H1 (cell line): ENCODE results near the gene CAMK2N2. TPM values are rescaled to one million over a fixed set of nuclear protein-coding genes. Genes with fewer than 3 reads are reported as not detected.

Source experiments
- CTCF ChIA-PET: fragments of 300-600 bp; sonication (Branson Sonifier 250); formaldehyde crosslinking; loops from one replicate; lab custom pipeline; 2021; ENCODE audit not compliant: partially characterized antibody; lab: Charles Lee
- POLR2A ChIA-PET: fragments of 300-600 bp; sonication (Branson Sonifier 250); formaldehyde crosslinking; loops from one replicate; lab custom pipeline; 2021; ENCODE audit warnings: inconsistent platforms; ENCODE audit not compliant: partially characterized antibody; lab: Charles Lee
- DNase-seq, 2 experiments: peaks; one replicate each; pipeline versions ENCODE4 v3.0.0 to v3.0.0-alpha.2; 2010 to 2022; ENCODE audit warnings: low spot score in 2 of 2, low read depth in 1 of 2, mixed read lengths in 1 of 2
- FAIRE-seq: peaks from 2 replicates; lab custom pipeline; 2011; peaks lifted over from hg19 to GRCh38; lab: Jason Lieb, UNC
- H2AFZ ChIP-seq: 2 replicates; pipeline ENCODE4 v1.8.1; 2012; ENCODE audit warnings: low read length, inconsistent platforms
- H2AK5ac ChIP-seq: 2 replicates; pipeline ENCODE4 v1.6.1; 2013; ENCODE audit warnings: low read depth, low read length
- H2BK120ac ChIP-seq: replicated peaks from 2 replicates; pipeline ENCODE3; 2013; ENCODE audit warnings: low read depth, low read length, inconsistent platforms
- H2BK12ac ChIP-seq: 2 replicates; pipeline ENCODE4 v1.6.1; 2013; ENCODE audit warnings: low read depth, low read length
- H2BK15ac ChIP-seq: 2 replicates; pipeline ENCODE4 v1.6.1; 2013; ENCODE audit warnings: low read length
- H2BK20ac ChIP-seq: 2 replicates; pipeline ENCODE4 v1.6.1; 2013; ENCODE audit warnings: low read length
- H2BK5ac ChIP-seq: 2 replicates; pipeline ENCODE4 v1.6.1; 2013; ENCODE audit warnings: low read depth, low read length
- H3K14ac ChIP-seq: 2 replicates; pipeline ENCODE4 v1.6.1; 2013; ENCODE audit warnings: inconsistent platforms; ENCODE audit not compliant: insufficient read length
- H3K18ac ChIP-seq: 2 replicates; pipeline ENCODE4 v1.6.1; 2013; ENCODE audit warnings: low read length; ENCODE audit errors: extremely low read depth
- H3K23ac ChIP-seq: 2 replicates; pipeline ENCODE4 v1.6.1; 2013; ENCODE audit warnings: inconsistent platforms; ENCODE audit not compliant: insufficient read length
- H3K23me2 ChIP-seq: 2 replicates; pipeline ENCODE4 v1.6.1; 2013; ENCODE audit warnings: low read depth, low read length
- H3K27ac ChIP-seq: 2 replicates; pipeline ENCODE4 v1.6.1; 2011; ENCODE audit warnings: low read depth, low read length, inconsistent platforms
- H3K27me3 ChIP-seq, 4 experiments: replicated peaks in 1 of 4; 1 replicate in 1 of 4; 2 replicates in 3 of 4; pipeline versions ENCODE4 v1.6.1 to v1.8.1; 2011 to 2013; ENCODE audit warnings: low read length in 3 of 4, mild to moderate bottlenecking in 3 of 4, inconsistent platforms in 2 of 4, mixed read lengths in 2 of 4, moderate library complexity in 1 of 4; ENCODE audit not compliant: control insufficient read depth in 3 of 4, insufficient read depth in 3 of 4; ENCODE audit errors: extremely low read depth in 1 of 4
- H3K36me3 ChIP-seq, 4 experiments: 2 replicates each; pipeline versions ENCODE4 v1.6.1 to v1.8.1; 2011 to 2013; ENCODE audit warnings: mild to moderate bottlenecking in 4 of 4, low read length in 3 of 4, moderate library complexity in 2 of 4, control low read depth in 1 of 4, inconsistent platforms in 1 of 4; ENCODE audit not compliant: insufficient read depth in 4 of 4, control insufficient read depth in 2 of 4
- H3K4ac ChIP-seq: replicated peaks from 2 replicates; pipeline ENCODE3; 2013; ENCODE audit warnings: low read length, low read depth, mixed read lengths, inconsistent platforms; ENCODE audit not compliant: insufficient read length
- H3K4me1 ChIP-seq, 4 experiments: replicated peaks in 1 of 4; 1 replicate in 1 of 4; 2 replicates in 3 of 4; pipeline versions ENCODE4 v1.6.1 to v1.8.1; 2011 to 2013; ENCODE audit warnings: low read length in 3 of 4, inconsistent platforms in 2 of 4, mixed read lengths in 1 of 4; ENCODE audit not compliant: insufficient read depth in 4 of 4, control insufficient read depth in 3 of 4
- H3K4me2 ChIP-seq, 2 experiments: 2 replicates each; pipeline versions ENCODE4 v1.6.1 to v1.8.1; 2011 to 2013; ENCODE audit warnings: low read depth in 2 of 2, low read length in 2 of 2, control low read depth in 1 of 2, inconsistent platforms in 1 of 2, mild to moderate bottlenecking in 1 of 2; ENCODE audit not compliant: insufficient read depth in 1 of 2
- H3K4me3 ChIP-seq, 4 experiments: fragments of 200-600, 300-600 bp in 1 of 4; sonication (generic), shearing (Covaris generic), sonication (Bioruptor Twin) in 1 of 4; 2 replicates each; pipeline versions ENCODE4 v1.5.1 to v1.8.1; 2011 to 2016; ENCODE audit warnings: low read length in 4 of 4, low read depth in 3 of 4, control low read depth in 2 of 4, inconsistent platforms in 2 of 4, mild to moderate bottlenecking in 2 of 4, mixed read lengths in 1 of 4, moderate library complexity in 1 of 4; ENCODE audit not compliant: insufficient read depth in 2 of 4; ENCODE audit errors: extremely low read depth in 1 of 4
- H3K56ac ChIP-seq: replicated peaks from 2 replicates; pipeline ENCODE3; 2013; ENCODE audit warnings: low read depth, mild to moderate bottlenecking, mixed read lengths, low read length, inconsistent platforms; ENCODE audit not compliant: insufficient read length
- H3K79me1 ChIP-seq: 2 replicates; pipeline ENCODE4 v1.6.1; 2013; ENCODE audit warnings: low read depth, low read length, control low read depth
- H3K79me2 ChIP-seq, 2 experiments: 2 replicates each; pipeline versions ENCODE4 v1.6.1 to v1.8.1; 2012 to 2013; ENCODE audit warnings: low read length in 2 of 2, mild to moderate bottlenecking in 2 of 2, inconsistent platforms in 1 of 2; ENCODE audit not compliant: insufficient read depth in 2 of 2, control insufficient read depth in 1 of 2
- H3K9ac ChIP-seq, 4 experiments: replicated peaks in 1 of 4; 1 replicate in 1 of 4; 2 replicates in 3 of 4; pipeline versions ENCODE4 v1.6.1 to v1.8.1; 2011 to 2013; ENCODE audit warnings: low read depth in 3 of 4, low read length in 3 of 4, control low read depth in 2 of 4, mild to moderate bottlenecking in 2 of 4, moderate library complexity in 2 of 4, inconsistent platforms in 1 of 4; ENCODE audit errors: extremely low read depth in 1 of 4
- H3K9me3 ChIP-seq, 2 experiments: 2 replicates each; pipeline versions ENCODE4 v1.6.1 to v1.8.1; 2012 to 2013; ENCODE audit warnings: mild to moderate bottlenecking in 2 of 2, moderate library complexity in 2 of 2, control low read depth in 1 of 2, inconsistent platforms in 1 of 2, low read depth in 1 of 2, low read length in 1 of 2, mixed read lengths in 1 of 2; ENCODE audit not compliant: insufficient read depth in 2 of 2
- H4K20me1 ChIP-seq, 2 experiments: replicated peaks in 1 of 2; 2 replicates each; pipeline versions ENCODE3 to v1.8.1; 2011 to 2013; ENCODE audit warnings: inconsistent platforms in 2 of 2, low read length in 2 of 2, mild to moderate bottlenecking in 1 of 2; ENCODE audit not compliant: insufficient read depth in 2 of 2, control insufficient read depth in 1 of 2
- H4K5ac ChIP-seq: 2 replicates; pipeline ENCODE4 v1.6.1; 2013; ENCODE audit warnings: low read length, low read depth, mixed read lengths, inconsistent platforms; ENCODE audit not compliant: insufficient read length
- H4K8ac ChIP-seq: 2 replicates; pipeline ENCODE4 v1.8.0; 2013; ENCODE audit warnings: mild to moderate bottlenecking, moderate library complexity, low read length, inconsistent platforms; ENCODE audit not compliant: insufficient read depth; ENCODE audit errors: extremely low read depth
- H4K91ac ChIP-seq: replicated peaks from 2 replicates; pipeline ENCODE3; 2013; ENCODE audit warnings: low read length, mixed read lengths, inconsistent platforms; ENCODE audit not compliant: insufficient read length
- CEBPB ChIP-seq: IDR thresholded peaks from 2 replicates; pipeline ENCODE4 v1.6.1; 2012; ENCODE audit warnings: low read depth, low read length
- POU5F1 ChIP-seq: IDR thresholded peaks from 2 replicates; pipeline ENCODE4 v1.6.1; 2011; ENCODE audit warnings: low read depth, mild to moderate bottlenecking, low read length, moderate library complexity
- RXRA ChIP-seq: IDR thresholded peaks from 2 replicates; pipeline ENCODE4 v1.6.1; 2011; ENCODE audit warnings: low read depth, mild to moderate bottlenecking, low read length, moderate library complexity; ENCODE audit not compliant: insufficient read depth
- TBP ChIP-seq: IDR thresholded peaks from 2 replicates; pipeline ENCODE4 v1.6.1; 2011; ENCODE audit warnings: low read depth, low read length, improper control_type of control experiment
- WGBS, 2 experiments: shearing (Covaris generic) in 1 of 2; methylation state at CpG; one replicate each; pipeline versions ENCODE4 v1.1.6 to v1.1.7; 2013 to 2015; ENCODE audit warnings: low lambda C conversion rate in 2 of 2, mixed read lengths in 2 of 2, inconsistent platforms in 1 of 2, low coverage in 1 of 2, missing lambda C conversion rate in 1 of 2; ENCODE audit not compliant: insufficient replicate concordance in 2 of 2, insufficient coverage in 1 of 2, insufficient read length in 1 of 2; ENCODE audit errors: extremely low coverage in 1 of 2, missing lambda C conversion rate in 1 of 2; 5-methylcytosine and 5-hydroxymethylcytosine counted together
- polyA plus RNA-seq, 7 experiments: library from polyadenylated mRNA; depleted of rRNA in 3 of 7; stranded (reverse) in 5 of 7; unstranded in 2 of 7; fragments of >200 nt in 5 of 7; fragments of 200-250 nt in 2 of 7; gene quantifications; 1 replicate in 5 of 7; 2 replicates in 1 of 7; 4 replicates in 1 of 7; pipeline versions ENCODE4 v1.2.1 to v1.2.3, GENCODE V29; 2011 to 2013; ENCODE audit warnings: missing spikeins in 2 of 7, mixed read lengths in 2 of 7
- total RNA-seq: library from RNA; stranded (reverse); fragmentation: NEBNext Ultra II Directional; extraction: Animal tissue kit (Norgen Biotek cat#: 25700); gene quantifications from 2 replicates; pipeline ENCODE4 v1.2.1, GENCODE V29; 2021

Gene CAMK2N2
- total and polyA plus RNA-seq, 2 of the 8 experiments (the other 6 are each of a cell fraction or from before 2014, with no cell fraction given): 4.0 to 17.7 TPM

GRCh38 chr3:184295771-184296170 lies 34.4 kb upstream of the CAMK2N2 start:
- Histone ChIP-seq H2BK5ac (no peak overlapping the region), H3K4me3 (no peak overlapping the region), H2AFZ (no peak overlapping the region), H3K4me1 (peaks cover 0 to 7% (median 2%) of the 10 kb centered on the region in 4 experiments; a peak in 4 of 7 replicates), H3K23me2 (peaks cover 10% of the 10 kb centered on the region), H2BK20ac (no peak overlapping the region), H3K14ac (no peak overlapping the region), H3K4ac (no peak overlapping the region), H3K27me3 (no peaks in the 10 kb centered on the region), H4K5ac (no peak overlapping the region), H3K4me2 (no peak overlapping the region), H3K9me3 (no peaks in the 10 kb centered on the region), H2AK5ac (no peak overlapping the region), H2BK12ac (no peak overlapping the region), H4K91ac (no peak overlapping the region), H3K56ac (no peak overlapping the region), H2BK120ac (no peak overlapping the region), H3K79me2 (peaks cover 8 to 16% of the 10 kb centered on the region in 2 experiments), H3K36me3 (peaks cover 0 to 7% (median 5%) of the 10 kb centered on the region in 4 experiments; a peak in 5 of 8 replicates), H3K79me1 (peaks cover 8% of the 10 kb centered on the region; the same call in 1 of the 2 replicates), H3K9ac (no peak overlapping the region), H4K20me1 (peaks cover 0 to 6% of the 10 kb centered on the region in 2 experiments), H4K8ac (no peak overlapping the region), H2BK15ac (no peak overlapping the region), H3K27ac (no peak overlapping the region), H3K23ac (no peak overlapping the region), H3K18ac (no peak overlapping the region)
- ChIA-PET POLR2A (interaction anchor here (1.5 kb wide), 1 partner anchor 67 kb away, joined by 3 read pairs; no protein-coding TSS in a partner anchor), CTCF (interaction anchor here (1.2 to 8.3 kb wide), 2 partner anchors 49 to 69 kb away, joined by 4 to 52 read pairs; partner anchors contain the start of gene VWA5B2)
- DNase-seq: no peak
- FAIRE-seq: no peak
- WGBS, 2 experiments: 70% methylated on average over 3 of the region's 3 CpGs; no CpG with 5 or more reads in 1 of the 2 experiments
- TF ChIP-seq TBP (no peak), POU5F1 (no peak), CEBPB (no peak), RXRA (no peak)
